Activated naive CD4-positive, alpha-beta T cell treated with anti-CD3 and anti-CD28 coated beads, Interleukin-2, amount 50 U/mL, for 24 hours (primary cell): Measurements from ENCODE around the gene PROZ.
"Not testable (repeated sequence)": the region's sequence is repeated elsewhere in the genome, so short reads cannot be mapped to it uniquely, and the experiment has no call there.

Experiments used
- H3K27ac Mint-ChIP-seq: one replicate; pipeline ENCODE4 v1.8.0; 2021; ENCODE audit warnings: mild to moderate bottlenecking, mixed read lengths
- H3K27me3 Mint-ChIP-seq: one replicate; pipeline ENCODE4 v1.8.0; 2021; ENCODE audit warnings: mixed read lengths
- H3K36me3 Mint-ChIP-seq: one replicate; pipeline ENCODE4 v1.8.0; 2021; ENCODE audit warnings: mixed read lengths
- H3K4me1 Mint-ChIP-seq: one replicate; pipeline ENCODE4 v1.8.0; 2021; ENCODE audit warnings: mixed read lengths
- H3K4me3 Mint-ChIP-seq: one replicate; pipeline ENCODE4 v1.8.0; 2021; ENCODE audit warnings: mild to moderate bottlenecking, mixed read lengths
- H3K9me3 Mint-ChIP-seq: one replicate; pipeline ENCODE4 v1.8.0; 2021; ENCODE audit warnings: mixed read lengths

Gene PROZ

GRCh38 chr13:113157929-113158747 is at the start of gene PROZ:
Gene PROZ (plus strand): TSS chr13:113158648. CDS start chr13:113158661, 13 bp downstream.
- Mint-ChIP-seq H3K27ac (peak within 1 kb of the TSS; percentile 3), H3K4me3 (no peak within 1 kb of the TSS), H3K27me3 (no peaks in the 10 kb centered on the region), H3K9me3 (no peaks in the 10 kb centered on the region), H3K4me1 (peaks cover 25% of the 10 kb centered on the region), H3K36me3 (no peaks in the 10 kb centered on the region)

- H3K4me1 Mint-ChIP-seq, result no peaks in the 10 kb centered on the region
- H3K27me3 Mint-ChIP-seq, result no peaks in the 10 kb centered on the region
- H3K4me3 Mint-ChIP-seq, result peak overlapping the region; percentile 58
- H3K9me3 Mint-ChIP-seq, result no peaks in the 10 kb centered on the region
- H3K27ac Mint-ChIP-seq, result peak overlapping the region; percentile 91
- H3K36me3 Mint-ChIP-seq, result no peaks in the 10 kb centered on the region
Measured at GRCh38 chr13:113109151-113110047, 49.0 kb upstream of the PROZ start.

GRCh38 chr13:113110048-113110851 is 48.2 kb upstream of the PROZ start:
- H3K9me3 Mint-ChIP-seq, result no peaks in the 10 kb centered on the region
- H3K27ac Mint-ChIP-seq, result no peak overlapping the region
- no peaks in the 10 kb centered on the region for H3K27me3 Mint-ChIP-seq
- no peaks in the 10 kb centered on the region for H3K36me3 Mint-ChIP-seq
- H3K4me3 Mint-ChIP-seq, result peak overlapping the region; percentile 57
- no peaks in the 10 kb centered on the region for H3K4me1 Mint-ChIP-seq

- no peaks in the 10 kb centered on the region for H3K9me3 Mint-ChIP-seq
- no peaks in the 10 kb centered on the region for H3K4me1 Mint-ChIP-seq
- H3K27ac Mint-ChIP-seq, result peak overlapping the region; percentile 30
- peak overlapping the region; percentile 57 for H3K4me3 Mint-ChIP-seq
- no peaks in the 10 kb centered on the region for H3K27me3 Mint-ChIP-seq
- H3K36me3 Mint-ChIP-seq, result no peaks in the 10 kb centered on the region
Measured at GRCh38 chr13:113110852-113111315, 47.6 kb upstream of the PROZ start.

- not testable (repeated sequence) for H3K27ac Mint-ChIP-seq, H3K27me3 Mint-ChIP-seq, H3K9me3 Mint-ChIP-seq, H3K4me1 Mint-ChIP-seq, H3K36me3 Mint-ChIP-seq, H3K4me3 Mint-ChIP-seq
Measured at GRCh38 chr13:113111821-113112220, 46.6 kb upstream of the PROZ start.

GRCh38 chr13:113112475-113112874 is 46.0 kb upstream of the PROZ start:
- not testable (repeated sequence) for H3K27ac Mint-ChIP-seq, H3K27me3 Mint-ChIP-seq, H3K4me3 Mint-ChIP-seq, H3K9me3 Mint-ChIP-seq, H3K36me3 Mint-ChIP-seq, H3K4me1 Mint-ChIP-seq

GRCh38 chr13:113112893-113113845 is 45.3 kb upstream of the PROZ start:
- H3K9me3 Mint-ChIP-seq, result no peaks in the 10 kb centered on the region
- H3K27me3 Mint-ChIP-seq, result no peaks in the 10 kb centered on the region
- H3K27ac Mint-ChIP-seq, result no peak overlapping the region
- no peaks in the 10 kb centered on the region for H3K4me1 Mint-ChIP-seq
- H3K36me3 Mint-ChIP-seq, result no peaks in the 10 kb centered on the region
- no peak overlapping the region for H3K4me3 Mint-ChIP-seq

GRCh38 chr13:113113846-113114271 is 44.6 kb upstream of the PROZ start:
- Mint-ChIP-seq H3K27ac (no peak overlapping the region), H3K9me3 (no peaks in the 10 kb centered on the region), H3K36me3 (no peaks in the 10 kb centered on the region), H3K4me3 (no peak overlapping the region), H3K27me3 (no peaks in the 10 kb centered on the region), H3K4me1 (no peaks in the 10 kb centered on the region)

- H3K4me1 Mint-ChIP-seq, result no peaks in the 10 kb centered on the region
Measured at GRCh38 chr13:113114511-113115362, 43.7 kb upstream of the PROZ start.

GRCh38 chr13:113115363-113116205 is 42.9 kb upstream of the PROZ start:
- Mint-ChIP-seq H3K27ac (no peak overlapping the region), H3K4me3 (no peak overlapping the region), H3K27me3 (no peaks in the 10 kb centered on the region), H3K4me1 (no peaks in the 10 kb centered on the region), H3K9me3 (no peaks in the 10 kb centered on the region), H3K36me3 (no peaks in the 10 kb centered on the region)

More at GRCh38 chr13:113114511-113115362, 43.7 kb upstream of the PROZ start:
- no peaks in the 10 kb centered on the region for H3K36me3 Mint-ChIP-seq
- no peak overlapping the region for H3K4me3 Mint-ChIP-seq
- no peaks in the 10 kb centered on the region for H3K27me3 Mint-ChIP-seq
- H3K27ac Mint-ChIP-seq, result no peak overlapping the region
- no peaks in the 10 kb centered on the region for H3K9me3 Mint-ChIP-seq

GRCh38 chr13:113116206-113116800 is 42.1 kb upstream of the PROZ start:
- Mint-ChIP-seq H3K36me3 (no peaks in the 10 kb centered on the region), H3K27ac (no peak overlapping the region), H3K4me3 (no peak overlapping the region), H3K9me3 (no peaks in the 10 kb centered on the region), H3K27me3 (no peaks in the 10 kb centered on the region), H3K4me1 (no peaks in the 10 kb centered on the region)

GRCh38 chr13:113116871-113117271 is 41.6 kb upstream of the PROZ start:
- H3K9me3 Mint-ChIP-seq, result no peaks in the 10 kb centered on the region
- no peaks in the 10 kb centered on the region for H3K27me3 Mint-ChIP-seq
- no peaks in the 10 kb centered on the region for H3K4me1 Mint-ChIP-seq
- no peaks in the 10 kb centered on the region for H3K36me3 Mint-ChIP-seq
- no peak overlapping the region for H3K4me3 Mint-ChIP-seq
- no peak overlapping the region for H3K27ac Mint-ChIP-seq
